Ureter (tissue), 1 donor: ENCODE data around the gene ZNF496. TPM values are rescaled to one million over a fixed set of nuclear protein-coding genes. Genes with fewer than 3 reads are reported as not detected.
"Not testable (repeated sequence)": the region's sequence is repeated elsewhere in the genome, so short reads cannot be mapped to it uniquely, and the experiment has no call there.

ENCODE experiments used
- DNase-seq: peaks from one replicate; pipeline ENCODE4 v3.0.0-alpha.2; 2020; ENCODE audit warnings: low spot score
- total RNA-seq: library from RNA; stranded (reverse); gene quantifications from one replicate; pipeline ENCODE4 v1.2.4, GENCODE V29; 2023
- donor health status: DM: yes; HTN: yes; CAD: no.

The ZNF496 gene
- 25.7 TPM for total RNA-seq

DNA sequence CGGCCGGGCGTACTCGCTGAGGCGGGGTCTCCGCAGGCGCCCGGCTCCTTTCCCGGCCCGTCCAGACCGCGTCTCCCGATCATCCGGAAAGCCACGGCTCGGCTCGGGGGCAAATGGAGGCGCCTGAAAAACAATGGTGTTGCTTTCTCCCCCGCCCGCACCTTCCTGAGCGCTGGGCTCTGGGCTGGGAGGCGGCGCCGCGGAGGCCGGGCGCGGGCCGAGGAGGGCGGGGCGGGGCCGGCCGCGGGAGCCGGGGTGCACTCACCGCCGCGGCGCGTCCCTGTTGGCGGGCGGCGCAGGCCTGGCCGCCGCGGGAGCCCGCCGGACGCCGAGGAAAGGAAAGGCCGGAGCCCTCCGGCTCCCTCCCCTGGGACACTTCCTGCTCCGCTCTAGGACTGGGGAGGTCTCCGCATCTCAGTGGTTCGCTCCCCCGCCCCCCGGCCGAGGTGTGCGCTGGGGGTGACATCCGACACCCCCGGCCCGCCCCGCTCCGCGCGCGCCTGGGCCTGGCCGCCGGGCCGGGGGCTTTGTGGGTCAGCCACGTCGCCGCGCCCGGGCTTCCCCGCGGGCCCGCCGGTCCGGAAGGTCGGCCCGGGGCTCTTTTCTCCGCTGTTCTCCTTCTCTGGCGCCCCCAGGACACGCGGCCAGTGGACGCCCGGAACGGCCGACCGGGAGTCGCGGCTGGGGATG, at the start of gene ZNF496:
Gene ZNF496 (minus strand): TSS at position 343 of the 690 bp plus-strand sequence. CDS start 2,289 bp downstream, outside the sequence.
- peak; percentile 82 for DNase-seq

DNA sequence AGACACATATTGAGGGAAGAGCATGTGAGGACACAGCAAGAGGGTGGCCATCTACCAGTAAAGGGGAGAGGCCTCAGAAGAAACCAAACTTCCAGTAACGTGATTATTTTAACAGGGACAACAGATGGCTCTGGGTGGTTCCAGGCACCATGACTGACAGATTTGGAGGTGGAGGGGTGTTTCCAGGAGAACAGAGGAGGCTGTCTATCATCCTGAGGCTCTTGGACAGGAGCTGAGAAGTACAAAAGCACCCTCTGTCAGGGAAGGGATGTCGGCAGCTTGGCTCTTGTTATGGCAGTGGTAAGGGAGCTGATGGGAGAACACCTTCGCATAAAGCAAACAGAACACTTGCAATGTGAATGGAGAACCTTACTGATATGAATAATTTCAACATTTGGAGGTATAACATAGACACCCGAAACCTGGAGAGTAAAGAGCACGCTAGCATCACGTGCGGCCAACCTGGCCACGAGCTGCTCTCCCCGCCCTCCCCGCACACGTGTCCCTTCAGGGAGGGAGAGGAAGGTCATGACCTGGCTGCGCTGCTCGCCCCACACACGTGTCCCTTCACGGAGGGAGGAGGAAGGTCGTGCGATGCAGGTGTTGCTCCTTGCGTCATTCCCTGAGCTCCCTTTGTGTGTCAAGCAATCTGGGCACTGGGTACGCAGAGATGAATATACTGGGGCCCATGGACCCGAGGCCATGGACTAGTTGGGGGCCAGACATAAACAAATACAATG, 46.8 kb upstream of the ZNF496 start:
- no peak for DNase-seq

DNA sequence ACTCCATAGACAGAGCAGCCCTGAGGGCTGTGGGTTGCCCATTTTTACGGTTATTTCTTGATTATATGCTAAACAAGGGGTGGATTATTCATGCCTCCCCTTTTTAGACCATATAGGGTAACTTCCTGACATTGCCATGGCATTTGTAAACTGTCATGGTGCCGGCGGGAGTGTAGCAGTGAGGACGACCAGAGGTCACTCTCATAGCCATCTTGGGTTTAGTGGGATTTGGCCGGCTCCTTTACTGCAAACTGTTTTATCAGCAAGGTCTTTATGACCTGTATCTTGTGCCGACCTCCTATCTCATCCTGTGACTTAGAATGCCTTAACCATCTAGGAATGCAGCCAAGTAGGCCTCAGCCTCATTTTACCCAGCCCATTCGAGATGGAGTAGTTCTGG, 46.0 kb upstream of the ZNF496 start:
- DNase-seq, result not testable (repeated sequence)

DNA sequence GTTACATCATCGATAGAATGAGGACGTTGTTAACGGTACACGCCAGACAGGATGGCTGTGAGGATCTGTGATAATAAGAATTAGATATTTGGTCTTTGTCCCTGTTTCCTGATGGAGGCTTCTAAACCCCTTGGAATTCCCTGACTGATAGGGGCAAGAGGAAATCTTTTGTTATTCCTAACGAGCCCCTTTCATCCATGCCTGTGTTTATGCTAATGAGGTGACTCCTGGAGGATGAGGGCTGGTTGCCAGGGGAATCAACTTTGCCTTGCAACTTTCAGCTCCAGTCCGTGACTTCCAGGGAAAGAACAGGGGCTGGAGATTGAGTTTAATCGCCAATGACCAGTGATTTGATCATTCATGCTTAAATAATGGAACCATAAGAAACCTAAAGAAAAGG, 45.0 kb upstream of the ZNF496 start:
- no peak for DNase-seq

- DNase-seq, result no peak
Observed at GRCh38 chr1:247375747-247376146, 44.1 kb upstream of the ZNF496 start.

DNA sequence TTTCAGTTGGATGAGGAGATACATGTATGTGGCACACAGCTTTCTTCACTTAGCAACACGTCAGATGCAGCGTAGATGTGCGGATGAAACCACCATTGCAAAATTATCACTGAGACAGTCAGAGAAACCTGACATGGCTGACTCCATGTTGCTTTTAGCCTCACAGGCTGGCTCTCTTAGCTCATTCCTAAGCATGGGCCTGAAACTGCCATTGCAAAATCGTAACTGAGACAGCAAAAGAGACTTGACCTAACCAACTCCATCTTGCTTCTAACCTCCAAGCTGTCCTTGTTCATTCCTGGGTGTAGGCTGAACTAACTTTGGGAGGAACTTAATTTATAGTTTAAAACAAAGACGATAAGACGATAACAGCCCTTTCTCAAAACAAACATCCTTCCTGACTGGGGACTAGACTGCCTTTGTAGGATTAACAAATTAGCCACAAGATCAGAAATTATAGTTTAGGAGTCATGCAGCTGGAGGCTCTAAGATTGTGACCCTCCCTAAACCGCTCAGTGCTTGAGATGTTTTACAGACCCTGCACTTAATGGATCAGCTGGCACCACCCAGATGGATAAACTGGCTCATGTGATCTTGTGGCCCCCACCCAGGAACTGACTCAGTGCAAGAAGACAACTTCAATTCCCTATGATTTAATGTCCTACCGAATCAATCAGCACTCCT, 43.1 kb upstream of the ZNF496 start:
- DNase-seq, result not testable (repeated sequence)

GRCh38 chr1:247373721-247374141, 42.1 kb upstream of the ZNF496 start:
- no peak for DNase-seq

GRCh38 chr1:247371801-247372259, 40.2 kb upstream of the ZNF496 start:
- DNase-seq, result no peak

DNA sequence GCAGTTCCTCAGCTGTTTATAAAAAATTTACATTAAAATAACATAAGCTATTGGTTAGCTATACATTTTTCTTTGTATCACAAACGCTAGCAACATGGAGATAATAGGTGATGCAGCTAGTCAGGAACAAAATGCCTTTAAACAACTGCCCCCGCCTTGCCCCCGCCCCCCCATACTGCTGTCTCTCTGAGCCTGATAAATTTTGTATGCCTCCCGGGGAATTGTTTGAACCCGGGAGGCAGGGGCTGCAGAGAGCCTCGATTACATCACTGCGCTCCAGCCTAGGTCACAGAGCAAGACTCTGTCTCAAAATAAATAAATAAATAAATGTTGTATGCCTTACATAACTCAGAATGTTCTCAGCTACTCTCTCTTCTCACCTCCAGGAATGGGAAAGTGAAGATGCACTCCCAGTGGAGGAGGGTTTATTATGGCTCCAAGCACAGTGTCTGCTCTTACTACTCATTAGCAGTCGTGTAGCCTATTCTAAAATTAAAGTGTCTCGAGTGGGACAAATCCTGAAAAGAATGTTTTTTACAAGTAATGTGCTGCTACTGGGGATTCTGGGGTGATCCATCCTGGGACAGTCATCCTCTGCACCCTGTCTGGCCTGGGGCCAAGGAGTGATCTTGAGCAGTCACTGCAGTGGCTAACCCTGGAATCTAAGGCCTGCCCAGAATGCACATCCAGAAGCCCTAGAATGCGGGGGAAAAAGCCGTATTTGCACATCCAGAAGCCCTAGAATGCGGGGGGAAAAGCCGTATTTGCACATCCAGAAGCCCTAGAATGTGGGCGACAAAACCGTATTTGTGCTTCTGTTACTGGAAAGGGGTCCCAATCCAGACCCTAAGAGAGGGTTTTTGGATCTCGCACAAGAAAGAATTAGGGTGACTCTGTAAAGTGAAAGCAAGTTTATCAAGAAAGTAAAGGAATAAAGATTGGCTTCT, 39.4 kb upstream of the ZNF496 start:
- DNase-seq, result no peak

DNA sequence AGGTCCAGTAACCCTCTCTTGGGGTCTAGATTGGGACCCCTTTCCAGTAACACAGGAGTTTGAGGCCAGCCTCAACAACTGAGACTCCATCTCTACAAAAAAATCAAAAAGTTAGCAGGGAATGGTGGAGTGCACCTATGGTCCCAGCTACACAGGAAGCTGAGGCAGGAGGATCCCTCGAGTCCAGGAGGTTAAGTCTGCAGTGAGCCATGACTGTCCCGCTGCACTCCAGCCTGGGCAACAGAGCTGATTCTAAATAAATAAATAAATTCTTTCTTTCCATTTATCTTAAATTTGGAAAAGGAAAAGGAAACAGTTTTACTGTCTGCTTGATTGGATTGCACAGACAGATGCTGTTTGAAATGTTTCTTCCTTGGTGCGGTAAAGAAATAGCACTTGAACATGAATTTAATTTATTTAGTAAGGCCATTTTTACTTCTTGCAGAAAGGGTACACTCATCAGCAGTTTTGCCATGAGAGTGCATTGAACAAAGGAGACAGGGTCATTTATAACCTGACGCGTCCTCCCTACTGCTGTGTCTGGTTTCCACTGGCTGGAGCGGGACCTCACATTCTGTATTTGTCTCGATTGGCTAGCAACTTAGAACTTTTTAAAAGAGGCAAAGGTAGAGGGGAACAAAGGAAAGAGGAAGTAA, 37.0 kb upstream of the ZNF496 start:
- no peak for DNase-seq

DNA sequence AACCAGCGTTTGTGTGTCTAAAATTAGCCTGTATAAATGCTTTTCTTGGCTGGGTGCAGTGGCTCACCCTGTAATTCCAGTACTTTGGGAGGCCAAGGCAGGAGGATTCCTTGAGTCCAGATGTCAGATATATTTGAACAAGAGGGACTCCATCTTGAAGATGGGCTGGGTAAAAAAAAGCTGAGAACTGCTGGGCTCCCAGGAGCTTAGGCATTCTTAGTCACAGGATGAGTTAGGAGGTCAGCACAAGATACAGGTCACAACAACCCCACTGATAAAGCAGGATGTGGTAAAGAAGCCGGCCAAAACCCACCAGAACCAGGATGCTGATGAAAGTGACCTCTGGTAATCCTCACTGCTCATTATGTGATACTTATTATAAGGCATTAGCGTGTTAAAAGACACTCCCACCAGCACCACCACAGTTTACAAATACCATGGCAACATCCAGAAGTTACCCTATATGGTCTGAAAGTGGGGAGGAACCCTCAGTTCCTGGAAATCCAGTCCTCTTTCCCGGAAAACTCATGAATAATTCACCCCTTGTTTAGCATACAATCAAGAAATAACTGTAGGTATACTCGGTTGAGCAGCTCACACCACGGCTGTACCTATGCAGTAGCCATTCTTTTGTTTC, 36.2 kb upstream of the ZNF496 start:
- no peak for DNase-seq

GRCh38 chr1:247366926-247367645, 35.4 kb upstream of the ZNF496 start:
- no peak for DNase-seq

DNA sequence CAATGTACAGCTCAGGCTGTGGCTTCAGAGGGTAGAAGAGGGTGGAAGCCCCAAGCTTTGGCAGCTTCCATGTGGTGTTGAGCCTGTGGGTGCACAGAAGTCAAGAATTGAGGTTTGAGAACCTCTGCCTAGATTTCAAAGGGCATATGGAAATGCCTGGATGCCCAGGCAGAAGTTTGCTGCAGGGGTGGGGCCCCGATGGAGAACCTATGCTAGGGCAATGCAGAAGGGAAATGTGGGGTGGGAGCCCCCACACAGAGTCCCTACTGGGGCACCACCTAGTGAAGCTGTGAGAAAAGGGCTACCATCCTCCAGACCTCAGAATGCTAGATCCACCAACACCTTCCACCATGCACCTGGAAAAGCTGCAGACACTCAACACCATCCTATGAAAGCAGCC, 34.7 kb upstream of the ZNF496 start:
- DNase-seq, result not testable (repeated sequence)

DNA sequence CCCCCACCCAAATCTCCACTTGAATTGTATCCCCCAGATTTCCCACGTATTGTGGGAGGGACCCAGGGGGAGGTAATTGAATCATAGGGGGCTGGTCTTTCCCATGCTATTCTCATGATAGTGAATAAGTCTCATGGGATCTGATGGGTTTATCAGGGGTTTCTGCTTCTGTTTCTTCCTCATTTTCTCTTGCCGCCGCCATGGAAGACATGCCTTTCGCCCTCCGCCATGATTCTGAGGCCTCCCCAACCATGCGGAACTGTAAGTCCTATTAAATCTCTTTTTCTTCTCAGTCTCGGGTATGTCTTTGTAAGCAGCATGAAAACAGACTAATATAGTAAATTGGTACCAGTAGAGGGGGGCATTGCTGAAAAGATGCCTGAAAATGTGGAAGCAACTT, 33.4 kb upstream of the ZNF496 start:
- DNase-seq, result no peak

GRCh38 chr1:247363000-247363399, 31.3 kb upstream of the ZNF496 start:
- not testable (repeated sequence) for DNase-seq

- no peak for DNase-seq
Observed at GRCh38 chr1:247362153-247362552, 30.5 kb upstream of the ZNF496 start.

- DNase-seq, result peak; percentile 53
Observed at GRCh38 chr1:247360991-247361731, 29.5 kb upstream of the ZNF496 start.

DNA sequence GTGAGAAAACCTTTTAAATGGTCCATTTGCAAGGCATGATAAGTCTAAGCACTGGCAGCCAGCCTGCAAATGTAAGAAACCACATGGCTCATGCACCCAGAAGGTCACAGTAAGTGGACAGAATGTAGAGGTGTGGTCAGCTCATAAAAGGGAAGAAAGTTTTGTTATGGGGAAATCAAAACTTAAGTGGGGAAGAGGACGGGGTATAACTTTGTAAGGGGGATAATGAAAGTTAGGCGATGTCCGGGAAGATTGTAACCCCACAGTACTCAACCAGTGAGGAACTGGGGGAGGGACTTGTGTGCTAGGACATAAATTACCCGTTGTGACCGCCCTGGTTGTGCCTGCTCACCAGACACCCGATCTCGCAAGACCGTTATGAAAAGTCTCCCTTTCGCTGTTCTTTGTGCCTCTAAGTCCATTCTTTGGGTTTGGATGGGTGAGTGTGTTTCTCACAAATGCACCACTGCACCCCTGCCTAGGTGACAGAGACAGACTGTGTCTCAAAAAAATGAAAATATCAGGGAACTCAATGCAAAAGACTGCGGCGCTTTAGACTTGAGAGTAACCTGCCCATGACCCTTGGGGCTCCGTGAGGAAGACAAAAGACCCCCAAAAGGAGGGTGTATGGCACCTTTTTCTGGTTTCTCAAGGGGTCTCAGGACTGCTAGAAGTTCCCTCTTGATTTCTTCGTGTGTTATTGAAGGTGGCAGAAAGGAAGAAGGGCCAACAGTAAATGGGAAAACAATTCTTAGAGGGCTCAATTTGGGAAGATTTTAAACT, 28.6 kb upstream of the ZNF496 start:
- no peak for DNase-seq
